Embryonic facial prominence (tissue), 1 donor: ENCODE measurements around the gene ZYX.
"Not testable (repeated sequence)": the region's sequence is repeated elsewhere in the genome, so short reads cannot be mapped to it uniquely, and the experiment has no call there.

ENCODE experiments used
- DNase-seq: peaks from one replicate; pipeline ENCODE4 v3.0.0-alpha.2; 2016; ENCODE audit errors: extremely low spot score

The ZYX gene

DNA sequence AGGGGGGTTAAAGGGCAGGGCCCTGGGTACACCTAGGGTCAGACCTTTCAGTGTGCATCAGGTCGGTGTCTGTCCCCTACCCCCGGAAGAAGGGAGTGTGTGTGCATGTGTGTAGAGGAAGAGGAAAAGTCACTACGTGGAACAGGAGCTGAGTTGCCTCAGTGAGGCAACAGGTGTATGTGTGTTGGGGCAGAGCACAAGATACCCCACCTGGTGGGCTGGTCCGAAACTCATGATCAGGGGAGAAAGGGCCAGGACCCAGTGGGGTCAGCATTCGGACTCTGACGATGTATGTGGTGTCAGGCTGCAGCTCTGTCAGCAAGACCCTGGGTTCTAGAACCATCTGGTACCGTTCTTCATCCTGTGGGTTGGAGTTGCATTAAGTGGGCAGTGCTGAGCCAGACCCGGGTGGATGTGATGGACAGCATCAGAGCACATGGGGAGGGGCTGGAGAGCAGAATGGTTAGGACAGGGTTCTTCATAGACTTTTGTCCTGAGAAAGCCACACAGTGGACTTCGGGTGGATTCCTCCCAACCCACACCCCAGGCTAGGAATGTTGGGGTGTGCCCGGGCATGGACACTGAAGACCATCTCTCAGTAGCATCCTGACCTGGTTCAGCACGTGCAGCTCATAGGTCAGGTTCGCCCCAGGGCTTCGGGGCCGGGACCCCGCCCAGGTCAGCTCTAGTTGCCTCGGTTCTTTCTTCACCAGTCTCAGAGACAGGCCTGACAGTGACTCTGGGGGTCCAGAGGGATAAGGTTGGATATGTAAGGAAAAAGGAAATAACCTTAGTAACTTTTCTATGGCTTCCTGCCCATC, 16.8 kb downstream of the ZYX start:
- DNase-seq, result no peak

DNA sequence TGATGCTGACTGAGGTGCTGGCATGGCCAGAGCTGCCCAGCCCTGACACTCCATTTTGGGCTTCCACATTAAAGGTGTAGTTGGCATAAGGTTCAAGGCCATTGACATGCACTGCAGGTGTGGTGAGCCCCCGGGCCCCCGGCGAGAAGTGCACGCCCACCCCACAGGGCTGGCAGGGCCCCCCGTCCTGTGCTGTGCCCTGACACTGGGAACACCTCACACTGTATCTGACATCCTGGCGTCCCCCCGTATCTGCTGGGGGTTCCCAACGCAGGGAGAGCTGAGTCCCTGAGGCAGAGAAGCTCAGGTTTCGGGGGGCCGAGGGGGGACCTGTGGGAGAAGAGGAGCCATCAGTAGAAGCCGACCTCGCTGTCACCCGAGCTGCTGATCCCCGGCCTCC, 17.5 kb downstream of the ZYX start:
- no peak for DNase-seq

GRCh38 chr7:143399151-143399550, 18.0 kb downstream of the ZYX start:
- DNase-seq, result no peak

DNA sequence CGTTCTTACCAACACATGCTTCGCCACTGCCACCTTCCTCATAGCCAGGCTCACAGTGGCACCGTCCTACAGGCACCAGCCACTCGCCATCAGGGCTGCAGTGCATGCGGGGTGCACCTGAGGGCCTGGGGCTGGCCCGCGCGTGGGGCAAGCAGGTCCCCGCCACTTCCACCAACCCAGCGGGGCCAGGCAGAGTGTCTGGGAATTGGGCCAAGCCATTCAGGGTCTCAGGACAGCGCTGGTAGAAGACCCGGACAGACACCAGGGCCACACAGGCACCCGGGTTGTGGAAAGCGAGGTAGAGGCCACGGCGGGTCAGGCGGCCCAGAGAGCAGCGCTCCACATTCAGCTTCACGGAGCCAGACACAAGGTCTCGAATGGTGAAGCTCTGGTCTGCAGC, 18.5 kb downstream of the ZYX start:
- no peak for DNase-seq

DNA sequence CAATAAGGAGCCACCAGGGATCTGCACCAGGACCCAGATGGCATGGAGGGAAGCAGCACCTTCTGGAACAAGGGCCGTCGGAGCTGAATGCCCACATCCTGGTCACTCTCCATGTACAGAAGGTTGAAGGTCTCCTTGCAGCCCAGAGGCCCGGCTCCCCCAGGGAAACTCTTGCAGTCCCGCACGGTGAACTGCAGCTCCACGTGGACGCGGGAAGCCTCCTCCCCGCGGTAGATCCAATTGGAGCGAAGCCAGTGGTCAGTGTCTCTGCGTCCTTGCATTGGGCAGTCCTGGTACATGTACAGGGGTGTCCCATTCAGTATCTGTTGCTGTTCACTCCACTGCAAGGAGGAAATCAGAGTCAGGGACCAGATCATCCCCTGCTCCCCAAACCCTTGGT, 20.1 kb downstream of the ZYX start:
- DNase-seq, result no peak

- not testable (repeated sequence) for DNase-seq
These were observed 21.1 kb downstream of the ZYX start for GRCh38 chr7:143402233-143402632.

GRCh38 chr7:143405173-143406001, 24.2 kb downstream of the ZYX start:
- DNase-seq, result no peak

DNA sequence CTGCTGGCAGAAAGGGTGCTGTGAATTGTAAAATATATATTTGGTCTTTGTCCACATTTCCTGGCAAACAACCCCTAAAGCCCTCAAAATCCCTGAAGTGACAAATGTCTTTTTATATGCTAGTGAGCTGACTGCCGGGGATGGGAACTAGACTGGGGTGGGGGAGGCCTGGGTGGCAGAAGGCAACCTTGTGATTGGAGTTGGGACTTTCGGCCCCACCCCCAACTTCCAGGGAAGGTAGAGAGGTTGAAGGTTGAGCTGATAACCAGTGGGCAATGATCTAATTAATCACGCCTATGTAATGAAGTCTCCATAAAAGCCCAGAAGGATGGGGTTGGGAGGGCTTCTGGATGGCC, 24.8 kb downstream of the ZYX start:
- no peak for DNase-seq

DNA sequence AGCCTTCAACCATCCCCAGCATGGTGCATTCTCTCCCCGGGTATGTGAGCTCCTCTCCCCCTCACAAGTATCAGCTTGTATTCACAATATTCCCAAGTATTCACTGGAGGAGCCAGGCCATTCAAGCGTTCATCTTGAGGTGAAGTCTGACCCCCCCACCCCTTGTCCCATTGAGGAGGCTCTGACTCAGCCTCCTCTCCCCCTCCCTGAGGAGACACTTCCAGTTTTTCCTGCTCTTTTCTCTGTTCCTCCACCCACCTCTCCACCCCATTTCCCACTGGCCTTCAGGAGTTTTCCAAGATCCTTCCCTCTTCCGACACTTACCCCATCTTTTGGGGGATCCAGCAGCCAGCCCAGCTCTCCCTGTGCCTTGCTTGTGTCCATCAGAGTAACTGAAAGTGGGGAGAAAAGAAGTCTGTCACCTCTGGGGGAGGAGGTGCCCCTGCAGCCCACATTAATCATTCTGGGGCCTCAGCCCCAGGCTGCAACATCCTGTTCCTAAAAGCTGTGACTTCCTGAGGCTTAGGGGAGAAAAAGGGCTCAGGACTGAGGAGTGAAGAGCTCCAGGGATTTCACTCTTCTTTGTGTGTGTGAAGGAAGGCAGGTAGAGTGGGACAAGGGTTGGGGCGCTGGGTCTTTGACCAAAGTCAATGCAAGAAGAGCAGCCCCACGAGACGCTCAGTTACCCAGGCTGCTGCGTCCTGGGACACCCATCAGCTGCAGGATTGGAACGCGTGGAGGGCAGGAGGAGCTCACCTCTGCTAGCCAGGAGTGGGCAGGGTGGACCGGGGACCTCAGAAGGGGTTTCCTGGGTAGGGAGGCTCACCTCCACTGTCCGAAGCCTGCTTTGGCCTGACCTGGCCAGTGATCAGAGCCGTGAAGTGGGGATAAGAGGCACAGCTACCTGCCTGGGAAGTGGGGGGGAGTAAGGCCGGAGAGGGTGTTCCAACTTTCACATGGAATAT, 26.4 kb downstream of the ZYX start:
- DNase-seq, result no peak

GRCh38 chr7:143408252-143408685, 27.1 kb downstream of the ZYX start:
- DNase-seq, result no peak

- no peak for DNase-seq
These were observed 27.8 kb downstream of the ZYX start, which contains the start of gene EPHA1 for GRCh38 chr7:143408686-143409561. TSS of gene EPHA1 (minus strand) at chr7:143408856. CDS start at chr7:143408805, 51 bp downstream.

DNA sequence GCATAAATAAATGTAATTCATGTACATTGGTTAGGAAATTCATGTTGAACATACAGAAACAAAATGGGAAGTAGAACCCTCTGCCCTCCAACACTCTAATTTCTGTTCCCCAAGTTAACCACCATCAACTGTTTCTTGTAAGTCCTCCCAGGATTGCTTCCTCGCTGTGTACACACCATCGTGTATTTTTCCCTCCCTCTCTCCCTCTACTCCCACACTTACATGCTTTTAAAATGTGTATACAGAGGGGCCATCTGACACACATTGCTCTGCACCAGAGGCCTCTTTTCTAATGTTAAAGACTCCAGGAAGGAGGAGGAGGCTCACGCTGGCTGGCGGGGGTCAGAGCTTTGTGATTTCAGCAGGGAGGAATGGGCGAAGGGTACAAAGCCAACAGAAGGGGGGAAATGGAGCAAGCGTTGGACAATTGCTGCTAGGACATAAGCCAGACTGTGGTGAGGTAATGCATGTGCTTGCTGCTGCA, 29.4 kb downstream of the ZYX start:
- no peak for DNase-seq

DNA sequence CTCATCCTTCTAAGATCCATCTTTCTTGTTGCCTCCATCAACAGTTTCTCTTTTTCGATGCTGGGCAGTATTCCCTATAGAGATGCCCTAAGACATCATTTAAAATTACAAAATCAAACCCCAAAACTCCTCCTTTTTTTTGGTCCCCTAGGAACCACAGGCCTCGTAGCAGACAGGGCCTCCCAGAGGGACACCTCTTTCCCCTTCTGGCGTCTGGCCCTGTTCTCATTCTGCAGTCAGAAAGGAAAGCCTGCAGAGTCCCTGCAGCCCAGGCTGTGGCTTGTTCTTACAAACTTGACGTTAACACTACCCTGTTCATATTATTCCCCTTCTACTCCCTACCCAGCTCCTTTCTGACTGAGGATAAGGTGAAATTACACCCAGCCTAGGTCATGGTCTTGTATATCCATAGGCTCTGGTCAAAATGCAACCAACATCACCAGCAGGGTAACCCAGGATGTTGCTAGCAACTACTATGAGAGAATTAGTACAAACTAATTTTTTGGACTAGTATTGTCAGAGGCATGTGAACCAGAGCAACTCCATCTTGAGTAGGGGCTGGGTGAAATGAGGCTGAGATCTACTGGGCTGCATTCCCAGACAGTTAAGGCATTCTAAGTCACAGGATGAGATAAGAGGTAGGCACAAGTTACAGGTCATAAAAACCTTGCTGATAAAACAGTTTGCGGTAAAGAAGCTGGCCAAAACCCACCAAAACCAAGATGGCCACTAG, 31.0 kb downstream of the ZYX start:
- DNase-seq, result no peak

- no peak for DNase-seq
These were observed 32.0 kb downstream of the ZYX start for GRCh38 chr7:143413123-143413522.

GRCh38 chr7:143415209-143415608, 34.1 kb downstream of the ZYX start:
- not testable (repeated sequence) for DNase-seq

DNA sequence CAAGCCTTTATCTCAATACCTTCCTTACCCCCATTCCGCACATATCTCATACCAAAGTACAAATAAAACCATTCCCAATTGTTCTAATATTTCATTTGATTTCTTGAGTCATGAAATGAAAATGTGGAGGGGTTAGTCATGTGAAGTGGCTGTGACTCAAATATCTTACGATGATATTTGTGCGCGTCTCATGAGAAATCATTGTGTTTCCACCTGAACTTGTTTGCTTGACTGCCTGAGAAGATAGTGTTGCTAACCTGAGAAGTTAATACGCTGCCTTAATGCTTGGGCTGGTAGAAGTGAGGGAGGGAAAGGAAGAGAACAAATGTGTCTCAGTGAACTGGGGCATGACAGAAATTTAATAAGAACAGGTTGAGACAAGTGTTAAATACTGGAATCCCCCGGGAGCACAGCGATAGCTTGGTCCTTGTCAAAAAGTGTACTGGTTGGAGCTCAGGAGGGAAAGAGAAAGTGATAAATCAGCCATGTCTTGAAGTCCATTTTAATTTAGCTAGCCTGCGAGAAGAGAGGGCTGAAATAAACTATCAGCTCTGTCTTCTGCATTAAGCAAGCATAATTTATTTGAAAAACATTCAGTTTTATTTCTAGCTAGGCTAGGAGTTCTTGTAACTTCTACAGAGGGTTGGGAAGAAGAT, 34.7 kb downstream of the ZYX start:
- DNase-seq, result no peak

GRCh38 chr7:143416565-143417149, 35.5 kb downstream of the ZYX start:
- DNase-seq, result no peak

DNA sequence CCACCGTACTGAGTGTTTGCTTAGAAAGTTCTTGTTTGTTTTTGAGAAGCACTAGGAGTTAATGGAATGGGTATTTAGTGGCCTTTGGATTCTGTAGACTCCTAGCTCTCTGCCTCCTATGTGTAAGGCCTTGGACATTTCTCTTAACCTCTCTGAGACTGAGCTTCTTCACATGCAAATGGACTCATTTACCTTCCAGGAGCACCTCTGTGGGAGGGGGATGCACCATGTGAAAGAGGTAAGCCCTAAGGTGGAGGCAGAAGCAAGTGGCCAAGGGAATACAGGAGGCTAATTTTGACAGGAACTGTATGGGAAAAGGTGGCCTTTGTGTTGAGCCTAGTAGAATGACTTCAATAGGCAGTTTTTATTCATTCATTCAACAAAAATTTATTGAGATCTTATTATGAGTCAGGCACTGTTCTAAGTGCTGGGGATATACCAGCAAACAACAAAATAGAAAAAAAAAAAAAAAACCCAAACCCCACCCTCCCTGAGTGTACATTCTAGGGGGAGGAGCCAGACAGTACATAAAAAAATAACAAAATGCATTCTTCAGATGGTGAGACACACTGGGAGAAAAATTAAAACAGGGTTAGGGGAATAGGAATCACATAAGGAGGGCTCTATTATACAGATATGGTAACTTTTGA, 36.7 kb downstream of the ZYX start:
- no peak for DNase-seq
